Mesenchymal stem cell (in vitro differentiated cells and primary cell): ENCODE measurements around the gene TMCO4.

Experiments
- DNase-seq: peaks from one replicate; pipeline ENCODE4 v3.0.0-alpha.2; 2013
- H2AFZ ChIP-seq: one replicate; pipeline ENCODE4 v1.6.1; 2013; ENCODE audit warnings: low read depth, mild to moderate bottlenecking, control low read depth, inconsistent platforms, low read length, moderate library complexity
- H2AK5ac ChIP-seq: 2 replicates; pipeline ENCODE4 v1.6.1; 2013; ENCODE audit warnings: low read length, moderate library complexity, mild to moderate bottlenecking, inconsistent platforms; ENCODE audit not compliant: severe bottlenecking
- H2BK120ac ChIP-seq: one replicate; pipeline ENCODE4 v1.6.1; 2013; ENCODE audit warnings: low read depth, mild to moderate bottlenecking, inconsistent platforms, low read length, moderate library complexity
- H2BK12ac ChIP-seq, 2 experiments: one replicate each; pipeline ENCODE4 v1.6.1; 2013; ENCODE audit warnings: inconsistent platforms in 2 of 2, low read length in 2 of 2, mild to moderate bottlenecking in 2 of 2, moderate library complexity in 2 of 2, control low read depth in 1 of 2
- H2BK15ac ChIP-seq: one replicate; pipeline ENCODE4 v1.6.1; 2013; ENCODE audit warnings: mild to moderate bottlenecking, low read depth, inconsistent platforms; ENCODE audit not compliant: poor library complexity, severe bottlenecking
- H2BK5ac ChIP-seq: 2 replicates; pipeline ENCODE4 v1.6.1; 2013; ENCODE audit warnings: low read depth, mild to moderate bottlenecking, low read length, control low read depth, inconsistent platforms; ENCODE audit not compliant: poor library complexity, severe bottlenecking
- H3K14ac ChIP-seq, 2 experiments: one replicate each; pipeline ENCODE4 v1.6.1; 2013; ENCODE audit warnings: inconsistent platforms in 2 of 2, low read length in 2 of 2, control low read depth in 1 of 2, mild to moderate bottlenecking in 1 of 2, moderate library complexity in 1 of 2
- H3K18ac ChIP-seq, 2 experiments: one replicate each; pipeline ENCODE4 v1.6.1; 2013; ENCODE audit warnings: inconsistent platforms in 2 of 2, low read length in 2 of 2, control low read depth in 1 of 2, low read depth in 1 of 2, mild to moderate bottlenecking in 1 of 2
- H3K23ac ChIP-seq, 2 experiments: one replicate each; pipeline ENCODE4 v1.6.1; 2013; ENCODE audit warnings: inconsistent platforms in 2 of 2, low read length in 2 of 2, mild to moderate bottlenecking in 2 of 2, moderate library complexity in 2 of 2, control low read depth in 1 of 2
- H3K27ac ChIP-seq: 2 replicates; pipeline ENCODE4 v1.5.1; 2013; ENCODE audit warnings: mild to moderate bottlenecking, moderate library complexity, low read length, control low read depth, inconsistent platforms; ENCODE audit not compliant: poor library complexity, severe bottlenecking
- H3K27me3 ChIP-seq, 2 experiments: 2 replicates each; pipeline versions ENCODE4 v1.6.1 to v1.7.0; 2013; ENCODE audit warnings: low read length in 2 of 2, mild to moderate bottlenecking in 2 of 2, moderate library complexity in 2 of 2, control low read depth in 1 of 2, inconsistent platforms in 1 of 2; ENCODE audit not compliant: control insufficient read depth in 1 of 2, insufficient read depth in 1 of 2
- H3K36me3 ChIP-seq, 2 experiments: 2 replicates each; pipeline versions ENCODE4 v1.6.1 to v1.7.0; 2013; ENCODE audit warnings: low read length in 2 of 2, control low read depth in 1 of 2, inconsistent platforms in 1 of 2, low read depth in 1 of 2, mild to moderate bottlenecking in 1 of 2; ENCODE audit not compliant: insufficient read depth in 2 of 2, control insufficient read depth in 1 of 2
- H3K4ac ChIP-seq, 2 experiments: one replicate each; pipeline ENCODE4 v1.6.1; 2013; ENCODE audit warnings: inconsistent platforms in 2 of 2, low read length in 2 of 2, mild to moderate bottlenecking in 2 of 2, moderate library complexity in 2 of 2, control low read depth in 1 of 2, low read depth in 1 of 2
- H3K4me1 ChIP-seq: 2 replicates; pipeline ENCODE4 v1.6.1; 2013; ENCODE audit warnings: low read depth, low read length, control low read depth; ENCODE audit not compliant: control insufficient read depth, insufficient read depth
- H3K4me2 ChIP-seq: 2 replicates; pipeline ENCODE4 v1.6.1; 2013; ENCODE audit warnings: low read length, mild to moderate bottlenecking, inconsistent platforms; ENCODE audit not compliant: poor library complexity, severe bottlenecking
- H3K4me3 ChIP-seq, 2 experiments: 2 replicates each; pipeline versions ENCODE4 v1.5.1 to v1.7.0; 2013; ENCODE audit warnings: low read length in 2 of 2, mild to moderate bottlenecking in 2 of 2, control low read depth in 1 of 2, low read depth in 1 of 2; ENCODE audit not compliant: insufficient read depth in 1 of 2
- H3K79me1 ChIP-seq: replicated peaks from 2 replicates; pipeline ENCODE4 v1.6.1; 2013; ENCODE audit warnings: mild to moderate bottlenecking, control low read depth, low read length, inconsistent platforms; ENCODE audit not compliant: poor library complexity, severe bottlenecking
- H3K9ac ChIP-seq: 2 replicates; pipeline ENCODE4 v1.7.0; 2013; ENCODE audit warnings: mild to moderate bottlenecking, low read length, moderate library complexity
- H3K9me3 ChIP-seq: 2 replicates; pipeline ENCODE4 v1.7.0; 2013; ENCODE audit warnings: mild to moderate bottlenecking, low read length; ENCODE audit not compliant: control insufficient read depth
- H4K8ac ChIP-seq: one replicate; pipeline ENCODE4 v1.6.1; 2013; ENCODE audit warnings: inconsistent platforms, mild to moderate bottlenecking, low read length, moderate library complexity
- H4K91ac ChIP-seq: one replicate; pipeline ENCODE4 v1.6.1; 2013; ENCODE audit warnings: mild to moderate bottlenecking, low read length, inconsistent platforms
- WGBS: methylation state at CpG from one replicate; pipeline ENCODE4 v1.1.7; 2013; ENCODE audit warnings: mixed read lengths; 5-methylcytosine and 5-hydroxymethylcytosine counted together

TMCO4 gene

DNA sequence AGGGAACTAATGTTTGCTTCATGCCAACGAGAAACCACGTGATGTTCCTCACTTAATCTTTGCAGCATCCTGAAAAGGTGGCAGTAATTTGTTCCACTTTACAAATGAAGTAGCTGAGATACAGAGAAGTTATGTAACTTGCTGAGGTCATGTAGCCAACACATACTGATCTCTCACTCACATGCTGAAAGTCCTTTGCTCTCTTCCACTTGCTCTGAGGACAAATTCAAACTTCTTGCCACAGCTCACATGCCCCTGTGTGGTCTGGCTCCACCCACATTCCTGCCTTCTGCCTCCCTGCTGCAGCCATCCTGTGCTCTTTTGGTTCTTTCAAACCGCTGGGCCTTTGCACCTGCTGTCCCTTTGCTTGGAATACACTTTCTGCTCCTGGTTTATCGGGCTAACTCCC is 55.4 kb downstream of the TMCO4 start:
- no peak overlapping the region for H2BK12ac ChIP-seq
- H3K23ac ChIP-seq: no peak overlapping the region
- no peak overlapping the region for H4K8ac ChIP-seq
- no peak for DNase-seq
- no peak overlapping the region for H2AFZ ChIP-seq
- peaks cover 3% of the 10 kb centered on the region for H3K4me1 ChIP-seq
- peaks cover 44 to 45% of the 10 kb centered on the region in 2 experiments for H3K36me3 ChIP-seq
- no peak overlapping the region for H2BK15ac ChIP-seq
- H3K27ac ChIP-seq: no peak overlapping the region
- no peak overlapping the region for H2BK5ac ChIP-seq
- H3K18ac ChIP-seq: no peak overlapping the region
- no peak overlapping the region for H2BK120ac ChIP-seq
- no peak overlapping the region for H3K4me2 ChIP-seq
- H2AK5ac ChIP-seq: no peak overlapping the region
- no peaks in the 10 kb centered on the region for H3K79me1 ChIP-seq
- WGBS: 97% methylated on average over 4 of the region's 4 CpGs
- no peak overlapping the region for H4K91ac ChIP-seq
- peaks cover 1% of the 10 kb centered on the region for H3K9me3 ChIP-seq
- no peak overlapping the region for H3K14ac ChIP-seq
- H3K27me3 ChIP-seq: no peaks in the 10 kb centered on the region
- no peak overlapping the region for H3K4me3 ChIP-seq
- no peak overlapping the region for H3K9ac ChIP-seq
- H3K4ac ChIP-seq: no peak overlapping the region

- no peak overlapping the region for H2BK15ac ChIP-seq
- no peak for DNase-seq
- no peak overlapping the region for H3K4me2 ChIP-seq
- peaks cover 45 to 49% of the 10 kb centered on the region in 2 experiments for H3K36me3 ChIP-seq
- no peak overlapping the region for H2BK5ac ChIP-seq
- WGBS: 94% methylated on average over 9 of the region's 9 CpGs
- H3K27me3 ChIP-seq: no peaks in the 10 kb centered on the region
- H3K9ac ChIP-seq: no peak overlapping the region
- no peak overlapping the region for H3K27ac ChIP-seq
- no peak overlapping the region for H4K91ac ChIP-seq
- H2AK5ac ChIP-seq: no peak overlapping the region
- H3K4ac ChIP-seq: no peak overlapping the region
- no peak overlapping the region for H3K14ac ChIP-seq
- H3K4me1 ChIP-seq: peaks cover 3% of the 10 kb centered on the region
- H3K23ac ChIP-seq: no peak overlapping the region
- no peaks in the 10 kb centered on the region for H3K79me1 ChIP-seq
- H4K8ac ChIP-seq: no peak overlapping the region
- H3K18ac ChIP-seq: no peak overlapping the region
- H2BK12ac ChIP-seq: no peak overlapping the region
- H2BK120ac ChIP-seq: no peak overlapping the region
- H3K4me3 ChIP-seq: no peak overlapping the region
- H2AFZ ChIP-seq: no peak overlapping the region
- peaks cover 7% of the 10 kb centered on the region for H3K9me3 ChIP-seq
Observed at GRCh38 chr1:19743793-19744192, 55.9 kb downstream of the TMCO4 start.

GRCh38 chr1:19743180-19743579 is 56.5 kb downstream of the TMCO4 start:
- Histone ChIP-seq H3K23ac (no peak overlapping the region), H3K9me3 (peaks cover 9% of the 10 kb centered on the region), H3K14ac (no peak overlapping the region), H3K9ac (no peak overlapping the region), H2BK15ac (no peak overlapping the region), H2BK12ac (no peak overlapping the region), H3K4ac (no peak overlapping the region), H2BK5ac (no peak overlapping the region), H3K36me3 (peaks cover 45 to 51% of the 10 kb centered on the region in 2 experiments), H3K18ac (no peak overlapping the region), H3K79me1 (no peaks in the 10 kb centered on the region), H3K4me2 (no peak overlapping the region), H4K8ac (no peak overlapping the region), H2BK120ac (no peak overlapping the region), H3K4me1 (peaks cover 4% of the 10 kb centered on the region), H2AK5ac (no peak overlapping the region), H2AFZ (no peak overlapping the region), H3K4me3 (no peak overlapping the region), H3K27me3 (no peaks in the 10 kb centered on the region), H3K27ac (no peak overlapping the region), H4K91ac (no peak overlapping the region)
- WGBS: 83% methylated on average over 1 of the region's 3 CpGs
- DNase-seq: no peak

DNA sequence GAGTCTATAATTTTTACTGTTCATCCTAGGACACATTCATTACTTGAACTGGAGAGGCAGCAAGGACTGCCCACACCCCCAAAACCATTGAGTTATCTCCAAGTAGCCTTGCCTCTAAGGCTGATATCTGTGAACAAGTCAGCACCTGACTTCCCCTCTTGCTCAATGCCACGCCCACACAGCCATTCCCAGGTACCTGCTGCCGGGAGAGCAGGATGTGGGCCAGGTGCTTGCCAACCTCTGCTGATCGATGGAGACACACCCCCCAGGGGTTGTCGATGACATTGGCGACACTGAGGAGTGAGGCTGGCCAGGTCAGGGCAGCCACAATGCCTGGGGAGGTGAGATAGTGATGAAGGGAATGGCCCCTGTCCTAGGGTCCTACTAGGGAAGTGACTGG is 60.1 kb downstream of the TMCO4 start:
- WGBS: 94% methylated on average over 5 of the region's 5 CpGs
- Histone ChIP-seq H2AK5ac (no peak overlapping the region), H3K4ac (no peak overlapping the region), H2BK15ac (no peak overlapping the region), H3K79me1 (no peaks in the 10 kb centered on the region), H3K4me1 (peaks cover 26% of the 10 kb centered on the region), H3K9me3 (peaks cover 9% of the 10 kb centered on the region), H3K23ac (no peak overlapping the region), H3K4me2 (no peak overlapping the region), H3K27me3 (no peaks in the 10 kb centered on the region), H3K14ac (no peak overlapping the region), H4K91ac (no peak overlapping the region), H3K4me3 (no peak overlapping the region), H2BK5ac (no peak overlapping the region), H4K8ac (no peak overlapping the region), H3K36me3 (peaks cover 25 to 38% of the 10 kb centered on the region in 2 experiments), H2BK12ac (no peak overlapping the region), H2BK120ac (no peak overlapping the region), H3K9ac (no peak overlapping the region), H2AFZ (no peak overlapping the region), H3K18ac (no peak overlapping the region), H3K27ac (no peak overlapping the region)
- no peak for DNase-seq
